ENCODE results near the gene ARHGAP21.

DNA sequence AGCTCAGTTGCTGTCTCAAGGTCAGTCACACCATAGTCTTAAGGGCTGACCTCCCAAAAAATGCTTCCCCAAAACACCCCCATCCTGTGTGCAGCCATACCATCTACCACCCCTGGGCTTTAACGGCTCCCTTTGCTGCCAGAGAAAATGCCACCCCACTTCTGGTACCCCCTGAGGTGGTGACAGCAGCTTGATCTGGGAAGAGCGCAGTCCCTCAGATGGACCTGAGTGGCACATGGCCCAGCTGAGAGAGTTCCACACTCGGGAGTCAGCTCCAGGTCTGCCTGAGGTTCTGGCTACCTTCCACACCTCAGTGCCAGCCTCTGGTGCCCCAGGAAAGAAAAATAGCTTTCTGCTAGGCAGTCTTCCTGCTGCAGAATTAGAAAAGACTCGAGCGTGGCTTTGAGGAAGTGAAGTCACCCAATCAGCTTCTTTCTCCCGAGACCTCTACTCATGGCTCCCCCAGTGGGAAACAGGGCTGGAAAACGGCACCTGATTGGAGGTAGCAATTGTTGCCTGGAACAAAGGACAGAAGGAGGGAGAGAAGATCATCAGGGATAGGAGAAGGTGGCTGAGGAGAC, 151.7 kb downstream of the ARHGAP21 start:
- TF ChIP-seq, protein P1, sequence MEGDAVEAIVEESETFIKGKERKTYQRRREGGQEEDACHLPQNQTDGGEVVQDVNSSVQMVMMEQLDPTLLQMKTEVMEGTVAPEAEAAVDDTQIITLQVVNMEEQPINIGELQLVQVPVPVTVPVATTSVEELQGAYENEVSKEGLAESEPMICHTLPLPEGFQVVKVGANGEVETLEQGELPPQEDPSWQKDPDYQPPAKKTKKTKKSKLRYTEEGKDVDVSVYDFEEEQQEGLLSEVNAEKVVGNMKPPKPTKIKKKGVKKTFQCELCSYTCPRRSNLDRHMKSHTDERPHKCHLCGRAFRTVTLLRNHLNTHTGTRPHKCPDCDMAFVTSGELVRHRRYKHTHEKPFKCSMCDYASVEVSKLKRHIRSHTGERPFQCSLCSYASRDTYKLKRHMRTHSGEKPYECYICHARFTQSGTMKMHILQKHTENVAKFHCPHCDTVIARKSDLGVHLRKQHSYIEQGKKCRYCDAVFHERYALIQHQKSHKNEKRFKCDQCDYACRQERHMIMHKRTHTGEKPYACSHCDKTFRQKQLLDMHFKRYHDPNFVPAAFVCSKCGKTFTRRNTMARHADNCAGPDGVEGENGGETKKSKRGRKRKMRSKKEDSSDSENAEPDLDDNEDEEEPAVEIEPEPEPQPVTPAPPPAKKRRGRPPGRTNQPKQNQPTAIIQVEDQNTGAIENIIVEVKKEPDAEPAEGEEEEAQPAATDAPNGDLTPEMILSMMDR (conservative IDR thresholded peaks at IDR 0.05 in 1 of 2, IDR thresholded peaks at IDR 0.05 in 1 of 2; ENCODE audit: extremely low read depth in 1 of 2, insufficient read depth in 1 of 2, low read depth in 1 of 2, low read length in 2 of 2) = no peak
- TF ChIP-seq EZH2 (IDR thresholded peaks at IDR 0.05; ENCODE audit: borderline replicate concordance, low read length) = no peak

Data from mammary epithelial cell (primary cell).